Tibial nerve (tissue), 4 donors: Measurements from ENCODE around the gene IL11RA.

Experiments used
- EP300 ChIP-seq, 2 donors: sonication (generic); formaldehyde crosslinking; IDR thresholded peaks; one replicate each; pipeline ENCODE4 v1.6.1; 2017; ENCODE audit warnings: antibody characterized with exemption in 2 of 2, mild to moderate bottlenecking in 1 of 2
- POLR2A ChIP-seq, 2 donors: fragments of 450-650 bp; IDR thresholded peaks; one replicate each; pipeline ENCODE4 v1.6.1; 2017; ENCODE audit warnings: antibody characterized with exemption in 2 of 2, mild to moderate bottlenecking in 2 of 2, moderate library complexity in 2 of 2
- TF ChIP-seq, protein P1 (sequence below), 5 experiments: fragments of 200-600 bp in 3 of 5; fragments of 450-650 bp in 2 of 5; sonication (generic) in 3 of 5; IDR thresholded peaks; one replicate each; pipeline ENCODE4 v1.5.1; 2016 to 2019; ENCODE audit warnings: antibody characterized with exemption in 5 of 5, mild to moderate bottlenecking in 3 of 5, moderate library complexity in 2 of 5

DNA sequence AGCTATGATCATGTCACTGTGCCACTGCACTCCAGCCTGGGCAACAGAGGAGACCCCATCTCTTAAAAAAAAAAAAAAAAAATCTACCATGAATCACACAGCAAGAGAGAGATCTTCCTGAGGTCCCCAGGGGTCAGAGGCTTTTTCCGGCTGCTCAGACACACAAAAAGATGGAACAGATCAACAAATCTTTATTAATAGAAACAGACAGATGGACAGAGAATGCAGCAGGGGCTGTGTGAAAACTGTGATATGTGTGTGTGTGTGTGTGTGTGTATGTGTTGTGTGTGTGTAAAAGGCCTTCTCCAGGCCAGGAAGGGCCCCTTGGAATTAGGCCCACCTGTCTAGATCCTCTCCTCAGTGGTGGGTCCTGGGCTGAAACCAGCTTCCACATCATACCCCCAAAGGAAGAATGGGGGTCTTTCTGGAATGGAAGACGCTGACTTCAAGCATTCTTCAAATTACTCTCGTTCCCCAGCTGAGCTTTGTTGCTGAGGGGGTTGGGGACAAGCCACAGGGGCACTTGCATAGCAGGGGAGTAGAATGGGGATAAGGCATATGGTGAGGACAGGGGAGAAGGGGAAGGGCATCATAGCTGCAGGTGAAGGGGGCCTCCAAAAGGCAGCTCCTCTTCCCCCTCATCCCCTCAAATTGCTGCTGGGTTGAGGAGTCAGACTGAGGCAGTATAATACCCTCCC lies 17.3 kb upstream of the IL11RA start:
- TF ChIP-seq, protein P1, sequence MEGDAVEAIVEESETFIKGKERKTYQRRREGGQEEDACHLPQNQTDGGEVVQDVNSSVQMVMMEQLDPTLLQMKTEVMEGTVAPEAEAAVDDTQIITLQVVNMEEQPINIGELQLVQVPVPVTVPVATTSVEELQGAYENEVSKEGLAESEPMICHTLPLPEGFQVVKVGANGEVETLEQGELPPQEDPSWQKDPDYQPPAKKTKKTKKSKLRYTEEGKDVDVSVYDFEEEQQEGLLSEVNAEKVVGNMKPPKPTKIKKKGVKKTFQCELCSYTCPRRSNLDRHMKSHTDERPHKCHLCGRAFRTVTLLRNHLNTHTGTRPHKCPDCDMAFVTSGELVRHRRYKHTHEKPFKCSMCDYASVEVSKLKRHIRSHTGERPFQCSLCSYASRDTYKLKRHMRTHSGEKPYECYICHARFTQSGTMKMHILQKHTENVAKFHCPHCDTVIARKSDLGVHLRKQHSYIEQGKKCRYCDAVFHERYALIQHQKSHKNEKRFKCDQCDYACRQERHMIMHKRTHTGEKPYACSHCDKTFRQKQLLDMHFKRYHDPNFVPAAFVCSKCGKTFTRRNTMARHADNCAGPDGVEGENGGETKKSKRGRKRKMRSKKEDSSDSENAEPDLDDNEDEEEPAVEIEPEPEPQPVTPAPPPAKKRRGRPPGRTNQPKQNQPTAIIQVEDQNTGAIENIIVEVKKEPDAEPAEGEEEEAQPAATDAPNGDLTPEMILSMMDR (IDR thresholded peaks at IDR 0.05): no peak
- TF ChIP-seq POLR2A (IDR thresholded peaks at IDR 0.05) (no peak), EP300 (IDR thresholded peaks at IDR 0.05) (no peak)
